GM18867 (cell line): Measurements from ENCODE around the gene AFF2.

Source experiments
- ATAC-seq: cut with Tn5 transposase; IDR thresholded peaks from one replicate; pipeline ENCODE4 v1.9.1; 2021; ENCODE audit warnings: mild to moderate bottlenecking, moderate library complexity; ENCODE audit not compliant: unreplicated experiment

The AFF2 gene

GRCh38 chrX:148535639-148536038 is 35.2 kb downstream of the AFF2 start:
- ATAC-seq: no peak

DNA sequence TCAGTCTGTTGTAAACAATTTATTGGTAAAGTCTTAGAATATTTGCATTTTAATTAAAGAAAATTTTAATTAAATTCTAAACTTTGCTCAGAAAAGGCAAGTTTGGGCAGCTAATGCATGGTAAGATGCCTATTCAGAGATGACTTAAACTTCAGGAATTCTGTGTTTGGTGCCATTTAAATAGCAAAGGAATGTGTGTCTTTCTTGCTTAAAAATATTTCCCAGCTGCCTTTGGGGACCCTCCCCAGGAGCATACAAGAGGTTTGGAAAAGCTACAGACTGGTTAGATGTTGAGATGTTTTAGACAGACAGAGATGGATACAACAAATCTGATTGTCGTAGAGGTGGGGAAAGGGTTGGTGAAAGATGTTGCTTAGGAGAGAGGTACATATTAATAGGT is 36.5 kb downstream of the AFF2 start:
- no peak for ATAC-seq

DNA sequence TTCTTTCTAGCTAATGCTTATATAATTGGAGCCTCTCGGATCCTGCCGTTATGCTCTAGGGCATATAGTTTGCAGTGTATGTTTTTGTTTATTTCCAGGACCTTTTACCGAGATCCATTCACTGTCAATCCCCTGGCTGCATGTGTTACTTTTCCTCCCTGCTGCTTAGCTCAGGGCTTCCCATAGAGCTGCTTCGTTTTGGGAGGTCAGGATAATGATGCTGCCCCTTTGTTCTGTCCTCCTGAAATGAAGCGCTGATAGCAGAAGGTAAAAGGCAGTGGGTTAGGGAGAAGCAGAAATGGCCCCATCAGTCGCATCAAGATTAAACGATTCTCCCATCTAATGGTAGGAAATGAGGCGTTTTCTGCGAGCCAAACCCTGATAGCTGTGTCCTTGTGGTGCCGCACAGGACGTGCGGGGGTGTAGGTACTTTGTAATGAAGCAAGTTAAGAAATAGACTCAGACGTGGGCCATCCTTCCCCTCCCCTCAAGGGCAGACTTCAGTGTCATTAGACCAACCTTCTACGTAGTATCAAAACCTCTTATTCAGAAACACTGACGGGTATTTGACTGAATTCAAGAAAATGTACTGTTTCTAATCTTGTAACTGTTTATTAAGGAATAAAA is 37.3 kb downstream of the AFF2 start:
- ATAC-seq: no peak

DNA sequence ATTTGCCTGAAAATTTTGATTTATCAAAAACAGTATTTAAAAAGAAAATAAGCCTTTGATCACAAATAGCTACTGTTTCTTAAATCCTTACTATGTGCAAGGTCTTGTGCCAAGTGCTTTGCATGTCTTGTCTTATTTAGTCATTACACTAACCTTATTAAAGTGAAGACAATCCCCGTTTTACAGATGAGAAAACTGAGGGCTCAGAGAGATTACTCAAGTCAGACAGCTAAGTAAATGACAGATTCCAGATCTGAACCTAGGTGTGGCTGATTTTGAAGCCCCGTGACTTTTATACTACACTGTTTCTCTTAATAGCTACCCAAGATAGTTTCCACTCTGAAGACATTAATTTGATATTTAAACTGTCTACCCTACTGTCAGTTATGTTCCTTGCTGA is 38.2 kb downstream of the AFF2 start:
- no peak for ATAC-seq

- ATAC-seq: no peak
These were observed 39.7 kb downstream of the AFF2 start for GRCh38 chrX:148540114-148540513.

GRCh38 chrX:148540671-148541583 is 40.5 kb downstream of the AFF2 start:
- ATAC-seq: no peak

- ATAC-seq: no peak
These were observed 41.1 kb downstream of the AFF2 start for GRCh38 chrX:148541584-148541940.

- ATAC-seq: no peak
These were observed 42.3 kb downstream of the AFF2 start for GRCh38 chrX:148542481-148543255.

DNA sequence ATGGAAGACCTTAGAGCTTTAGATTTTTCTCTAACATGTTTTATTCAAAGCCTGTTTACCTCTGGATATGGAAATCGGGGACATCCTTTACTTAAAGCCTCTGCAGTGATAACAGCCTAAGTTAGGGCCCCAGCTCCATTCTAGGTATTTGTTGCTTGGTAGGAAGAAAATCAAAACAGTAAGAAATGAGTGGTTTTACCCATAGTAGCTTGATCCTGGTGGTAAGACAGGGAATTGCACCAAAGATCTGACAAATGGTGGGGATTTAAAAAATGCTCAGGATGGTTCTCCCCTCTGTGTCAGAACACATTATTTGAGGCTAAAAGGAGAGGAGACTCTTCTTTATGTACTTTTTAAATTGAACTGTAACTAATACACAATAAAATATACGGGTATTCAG is 52.4 kb downstream of the AFF2 start:
- peak; percentile 56 for ATAC-seq

DNA sequence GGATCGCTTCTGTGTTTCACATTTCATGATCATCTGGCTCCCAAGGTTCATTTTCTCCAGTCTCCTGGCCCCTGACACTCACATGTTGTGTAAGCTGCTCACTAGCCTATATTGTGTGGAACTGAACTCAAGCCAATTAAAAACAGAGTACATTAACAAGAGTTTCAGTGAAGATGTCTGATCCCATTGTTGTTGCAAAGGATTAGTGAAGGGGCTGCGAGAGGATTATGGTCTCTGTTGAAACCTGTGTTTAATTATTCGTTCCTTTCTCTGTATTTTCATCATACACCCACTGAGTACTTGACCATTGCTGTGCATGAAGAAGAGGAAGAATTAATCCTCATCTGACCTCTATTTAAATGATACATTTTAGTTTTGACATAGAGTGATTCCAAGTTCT is 54.7 kb downstream of the AFF2 start:
- ATAC-seq: no peak

- ATAC-seq: no peak
These were observed 55.3 kb downstream of the AFF2 start for GRCh38 chrX:148555571-148556243.

DNA sequence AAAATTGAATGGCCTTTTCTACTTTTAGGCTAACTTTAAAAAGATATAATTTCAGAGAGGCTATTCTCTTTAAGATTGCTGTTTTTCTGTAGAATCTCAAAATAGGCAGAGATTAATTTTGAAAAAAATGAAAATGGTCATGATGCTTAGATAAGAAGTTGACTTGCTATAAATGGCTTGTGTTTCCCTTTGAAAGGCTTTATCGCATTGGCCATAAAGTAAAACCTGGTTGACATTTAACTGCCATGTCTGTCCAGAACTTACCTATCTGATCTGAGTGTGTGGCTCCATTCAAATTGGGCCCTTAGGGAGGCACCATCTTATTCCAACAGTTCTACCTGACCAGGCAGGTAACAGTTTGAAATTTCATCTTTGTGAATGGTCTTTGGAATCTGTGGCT is 56.1 kb downstream of the AFF2 start:
- ATAC-seq: no peak

DNA sequence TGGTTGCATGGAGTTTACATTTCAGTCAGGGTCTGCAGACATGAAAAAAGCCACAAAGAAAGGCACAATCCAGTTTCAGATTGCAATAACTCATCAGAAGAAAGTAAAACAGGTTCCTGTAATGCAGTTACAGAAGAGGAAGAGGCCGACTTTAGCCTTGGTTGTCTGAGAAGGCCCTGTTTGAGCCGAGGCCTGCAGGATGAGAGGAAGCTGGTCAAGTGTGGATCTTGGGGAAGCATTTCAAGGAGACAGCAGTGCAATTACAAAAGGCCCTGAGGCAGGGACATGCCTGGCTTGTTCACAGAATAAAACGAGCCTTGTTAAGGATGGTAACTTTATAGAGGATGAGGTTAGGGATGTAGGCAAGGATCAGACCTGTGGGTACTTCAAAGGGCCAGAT is 62.4 kb downstream of the AFF2 start:
- no peak for ATAC-seq

DNA sequence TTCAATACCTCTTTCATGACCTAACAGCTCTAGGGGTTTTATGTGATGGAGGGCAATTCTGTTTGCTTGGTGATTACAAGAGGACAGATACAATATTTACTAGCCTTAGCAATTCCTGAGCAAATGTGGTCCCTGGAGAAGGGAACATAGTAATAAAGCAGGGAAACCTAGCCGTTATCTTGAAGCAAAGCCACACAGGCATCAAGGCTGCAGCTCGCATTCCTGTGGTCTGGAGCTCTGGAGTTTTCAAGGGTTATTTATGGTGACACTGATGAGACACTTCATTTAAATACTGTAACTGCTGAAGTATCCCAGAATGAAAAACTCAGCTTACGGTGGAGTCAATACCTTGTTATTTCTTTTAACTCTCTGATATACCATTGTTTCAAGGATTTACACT is 66.8 kb downstream of the AFF2 start:
- no peak for ATAC-seq

DNA sequence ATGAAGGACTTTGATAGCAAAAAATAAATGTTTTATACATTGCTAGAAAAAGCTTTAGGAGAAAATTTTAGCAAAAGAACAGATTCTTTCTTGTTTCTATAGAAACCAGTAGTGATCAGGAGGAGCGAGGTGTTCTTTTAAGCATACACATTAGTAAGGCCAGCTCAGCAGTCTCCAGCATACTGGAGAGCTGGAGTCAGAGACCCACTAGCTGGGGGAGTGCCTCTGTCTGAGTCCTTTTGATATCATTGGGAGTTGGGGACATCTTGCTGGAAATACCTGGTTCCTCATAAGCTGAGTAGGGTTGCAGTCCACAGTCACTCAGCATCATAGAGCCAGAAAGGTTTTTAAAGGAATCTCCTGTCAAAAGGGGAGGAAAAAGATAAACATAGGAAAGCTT is 67.4 kb downstream of the AFF2 start:
- no peak for ATAC-seq

DNA sequence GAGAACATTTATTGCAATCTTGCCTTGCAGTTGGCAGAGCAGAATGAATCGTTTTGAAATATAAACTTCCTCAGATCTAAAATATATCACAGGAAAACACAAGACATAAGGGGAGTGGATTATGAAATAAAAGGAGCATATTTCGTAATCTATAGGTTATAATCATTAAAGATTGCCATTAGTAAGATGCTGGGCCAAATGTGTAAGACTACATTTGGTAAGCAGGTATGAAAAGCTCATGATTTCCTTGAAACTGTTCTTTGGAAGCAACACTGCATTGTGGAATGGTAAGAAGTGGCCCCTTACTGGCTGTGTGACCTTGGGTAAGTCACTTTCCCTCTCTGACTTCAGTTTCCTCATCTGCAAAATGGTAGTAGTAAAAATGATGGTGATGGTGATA is 68.3 kb downstream of the AFF2 start:
- no peak for ATAC-seq

DNA sequence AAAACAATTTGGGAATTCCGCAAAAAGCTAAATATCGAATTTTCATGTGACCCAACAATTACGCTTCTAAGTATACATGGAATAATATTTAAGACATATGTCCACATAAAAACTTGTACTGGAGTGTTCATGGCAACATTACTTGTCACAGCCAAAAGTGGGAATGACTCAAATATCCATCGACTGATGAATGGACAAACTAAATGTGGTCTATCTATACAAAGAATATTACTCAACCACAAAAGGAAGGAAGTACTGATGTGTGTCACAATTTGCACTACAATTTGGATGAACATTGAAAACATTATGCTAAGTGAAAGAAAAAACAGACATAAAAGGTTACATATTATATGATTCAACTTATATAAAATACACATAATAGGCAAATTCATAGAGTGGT is 71.9 kb downstream of the AFF2 start:
- no peak for ATAC-seq

DNA sequence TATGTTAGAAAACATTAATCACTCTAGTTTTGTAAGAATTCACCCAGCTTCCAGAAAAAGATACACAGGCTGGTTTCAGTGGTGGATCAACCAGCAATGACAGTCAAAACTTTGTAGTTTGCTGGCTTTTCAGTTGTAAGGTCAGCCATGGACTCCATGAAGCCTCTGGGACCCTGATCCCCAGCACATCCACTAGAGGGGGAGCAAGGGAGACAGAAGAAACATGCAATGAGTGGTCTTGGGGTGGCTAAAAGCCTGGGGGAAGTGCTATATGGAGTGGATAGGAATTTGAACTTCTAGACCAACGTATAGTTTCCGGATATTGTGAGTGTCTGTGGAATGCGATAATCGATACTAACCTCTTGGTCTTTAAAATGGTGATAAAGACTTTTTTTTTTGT is 72.7 kb downstream of the AFF2 start:
- ATAC-seq: no peak

GRCh38 chrX:148574237-148574973 is 74.0 kb downstream of the AFF2 start:
- ATAC-seq: no peak

DNA sequence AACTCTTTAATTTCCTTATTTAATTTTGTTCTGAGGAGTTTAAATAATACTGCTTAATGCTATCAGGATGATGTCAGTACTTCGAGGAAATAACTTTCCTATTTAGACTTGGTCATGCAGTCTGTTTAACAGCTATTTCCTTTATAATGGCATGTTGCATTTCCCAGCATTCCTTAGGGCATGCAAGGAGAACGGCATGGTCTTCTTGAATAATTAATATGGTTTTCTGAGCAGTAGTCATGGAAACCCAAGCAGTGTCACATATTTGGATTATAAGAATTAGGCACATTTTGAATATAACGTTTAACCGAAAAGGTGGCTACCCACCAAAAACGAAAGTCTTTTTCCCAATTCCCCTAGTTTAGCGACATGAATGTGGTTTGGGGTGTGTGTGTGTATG is 76.0 kb downstream of the AFF2 start:
- no peak for ATAC-seq

DNA sequence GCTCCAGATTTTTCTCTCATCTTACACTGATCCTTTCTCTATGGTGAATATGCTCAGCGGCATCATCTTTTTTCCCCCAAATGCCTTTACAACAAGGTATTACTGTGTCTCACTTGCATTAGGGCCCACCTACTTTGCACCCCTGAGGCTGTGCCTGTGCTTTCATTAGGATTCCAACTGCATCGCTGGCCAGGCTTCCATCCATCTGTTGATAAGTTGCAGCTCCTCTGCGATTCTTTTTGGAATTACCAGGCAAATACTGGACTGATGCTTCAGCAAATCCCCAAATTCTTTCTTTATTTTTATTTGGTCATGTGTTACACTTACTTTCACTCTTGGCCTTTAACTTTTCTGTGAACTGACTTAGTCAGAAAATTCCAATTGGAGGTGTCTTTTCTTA is 77.3 kb downstream of the AFF2 start:
- ATAC-seq: no peak
